ENCODE measurements around the gene KCNQ2.

Gene KCNQ2

DNA sequence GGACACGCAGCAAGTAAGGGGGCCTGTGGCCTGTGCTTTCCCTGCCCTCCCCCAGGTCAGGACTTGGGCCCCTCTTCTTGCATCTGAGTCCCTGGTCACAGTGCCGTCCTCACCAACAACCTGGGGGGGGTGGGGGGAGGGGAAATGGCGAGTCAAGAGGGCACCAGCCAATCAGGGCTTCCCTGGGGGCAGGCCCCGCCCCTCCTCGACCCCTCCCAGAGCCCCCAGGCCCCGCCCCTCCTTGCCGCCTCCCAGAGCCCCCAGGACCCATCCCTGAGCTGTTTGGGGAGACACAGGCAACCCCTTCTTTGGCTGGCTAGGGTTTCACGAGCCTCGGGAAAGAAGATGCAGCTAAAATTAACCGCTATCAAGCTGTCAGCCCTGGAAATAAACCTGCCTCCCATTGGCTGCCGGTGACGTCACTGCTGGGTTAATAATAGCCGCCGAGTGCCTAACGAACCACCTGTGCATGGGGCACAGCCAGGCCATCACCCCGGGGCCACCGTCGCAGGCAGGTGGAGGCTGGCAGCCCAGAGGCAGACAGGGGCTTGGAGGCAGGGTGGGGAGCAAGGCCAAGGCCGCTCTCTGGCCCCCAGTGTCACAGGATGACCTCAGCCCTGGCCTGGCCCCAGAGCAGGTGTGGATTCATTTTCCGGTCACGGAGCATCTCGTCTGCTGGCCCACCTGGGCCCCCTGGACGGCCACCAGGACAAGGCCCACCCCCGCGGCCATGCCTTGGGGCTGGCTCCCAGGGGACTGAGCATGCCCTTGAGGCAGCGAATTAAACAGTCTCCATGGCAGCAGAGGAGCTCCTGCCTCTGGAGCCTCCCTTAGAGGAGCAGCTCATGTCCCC lies 29.6 kb upstream of the KCNQ2 start:
- peak in 36 of 56 donors; percentile 5 to 81 (median 52) for DNase-seq

DNA sequence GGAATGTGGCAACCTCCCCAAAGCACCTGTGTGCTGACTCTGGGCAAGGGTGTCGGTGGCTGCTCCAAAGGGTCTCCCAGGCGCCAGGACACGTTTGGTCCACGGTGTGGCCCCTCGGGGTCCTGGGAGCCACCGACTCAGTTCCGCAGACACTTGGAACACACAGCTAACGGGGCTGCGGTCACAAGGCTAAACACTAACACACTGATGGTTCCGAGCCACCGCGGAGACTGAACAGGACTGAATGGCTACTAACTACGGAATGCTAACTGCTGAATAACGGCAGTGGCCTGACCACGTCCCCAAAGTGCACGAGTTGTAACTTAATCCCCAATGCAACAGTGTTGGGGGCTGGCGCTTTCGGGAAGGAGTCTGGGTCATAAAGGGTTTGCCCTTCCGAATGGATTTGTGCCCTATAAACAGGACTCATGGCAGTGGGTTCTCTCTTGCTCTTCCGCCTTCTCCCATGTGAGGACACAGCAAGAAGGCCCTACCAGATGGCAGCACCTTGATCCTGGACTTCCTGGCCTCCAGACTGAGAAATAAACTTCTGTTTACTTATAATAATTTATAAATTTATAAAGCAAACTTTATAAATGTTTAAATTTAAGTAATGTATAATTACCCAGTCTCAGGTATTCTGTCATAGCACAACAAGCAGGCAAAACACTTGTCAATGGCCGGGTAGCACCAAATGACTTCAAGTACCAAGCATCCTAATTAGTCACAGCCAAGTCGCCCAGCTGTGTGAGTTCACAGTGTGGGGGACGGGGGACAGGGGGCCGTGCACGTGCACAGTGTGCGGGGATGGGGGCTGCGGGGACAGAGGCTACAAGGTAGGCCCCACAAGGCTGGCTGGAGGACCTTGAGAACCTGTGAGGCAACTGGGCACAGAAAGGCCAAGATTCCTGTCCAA lies 28.7 kb upstream of the KCNQ2 start:
- DNase-seq: no peak

DNA sequence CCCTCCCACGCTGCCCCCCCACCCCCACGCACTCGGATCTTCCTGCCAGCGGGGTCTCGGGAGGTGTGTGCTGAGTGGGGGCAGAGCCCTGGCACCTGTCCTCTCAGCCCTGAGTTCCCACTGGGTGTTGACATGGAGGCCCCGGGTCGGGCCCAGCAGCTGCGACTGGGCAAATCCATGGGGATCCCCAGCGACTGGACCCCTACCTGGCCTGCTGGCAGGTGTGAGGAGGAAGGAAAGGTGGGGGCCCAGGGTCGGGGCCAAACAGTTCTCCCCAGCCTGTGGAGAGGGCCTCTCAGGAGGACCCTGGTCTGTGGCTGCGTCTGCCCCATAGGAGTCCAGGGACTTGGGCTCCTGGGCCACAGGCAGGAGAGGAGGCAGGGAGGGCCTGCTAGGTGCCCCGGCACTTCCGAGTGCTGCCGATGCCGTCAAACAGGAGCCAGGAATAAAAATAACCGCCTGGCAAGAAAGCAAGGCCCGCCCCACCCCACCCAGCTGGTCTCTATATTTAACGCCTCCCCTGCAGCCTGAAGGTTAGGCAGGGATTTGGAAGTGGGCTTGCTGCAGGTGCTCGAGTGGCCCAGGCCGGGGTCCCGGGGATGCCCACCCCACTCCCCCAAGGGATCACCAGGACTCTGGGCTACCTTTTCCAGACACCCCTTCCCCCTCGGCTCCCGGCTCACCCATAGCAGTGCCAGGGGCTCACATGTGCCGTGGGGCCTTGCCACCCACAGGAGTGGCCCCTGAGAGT lies 27.9 kb upstream of the KCNQ2 start:
- no peak for DNase-seq

DNA sequence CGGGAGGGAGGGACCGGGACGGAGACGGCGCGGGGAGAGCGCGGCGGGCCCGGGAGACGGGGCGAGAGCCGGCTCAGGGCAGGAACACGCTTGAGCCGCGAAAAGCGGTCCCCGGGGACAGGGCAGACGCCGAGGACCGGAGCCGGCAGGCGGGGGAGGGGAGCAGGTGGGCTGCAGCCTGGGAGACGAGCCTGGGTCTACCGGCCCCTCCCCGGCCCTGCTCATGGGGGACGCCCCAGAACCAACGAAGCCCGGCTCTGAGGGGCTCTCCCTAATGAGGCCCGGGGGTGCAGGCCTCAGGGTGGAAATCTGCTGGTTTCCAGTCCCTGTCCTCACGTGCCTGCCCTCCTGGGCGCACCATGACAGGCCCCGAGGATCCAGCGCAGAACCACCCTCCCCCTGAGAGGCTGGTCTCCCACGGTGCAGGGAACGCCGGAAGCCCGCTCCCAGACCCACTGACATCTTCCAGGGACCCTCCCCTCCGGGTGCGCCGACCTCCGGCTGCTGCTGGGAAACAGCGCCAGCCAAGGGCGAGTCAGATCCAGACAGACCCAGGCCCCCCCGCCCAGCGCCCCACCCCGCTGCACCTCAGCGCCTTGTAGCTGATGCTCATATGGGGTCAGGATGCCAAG lies 27.0 kb upstream of the KCNQ2 start:
- DNase-seq: no peak

DNA sequence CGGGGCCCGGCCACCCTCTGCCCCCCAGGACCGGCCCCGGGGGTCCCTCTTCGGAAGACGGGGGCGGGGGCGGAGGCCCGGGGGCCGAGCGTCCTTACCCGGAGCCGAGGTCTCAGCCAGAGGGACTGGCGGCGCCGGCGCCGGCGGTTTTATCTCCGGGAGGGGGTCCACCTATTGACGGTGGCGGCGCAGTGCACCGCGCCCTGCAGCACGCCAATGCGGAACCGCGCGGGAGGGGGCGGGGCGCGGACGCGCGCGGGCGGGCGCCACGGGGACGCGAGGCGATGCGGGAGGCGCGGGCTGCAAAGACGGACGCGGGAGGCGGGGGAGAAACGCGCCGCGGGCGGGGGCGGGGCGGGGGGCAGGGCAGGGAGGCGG lies 26.5 kb upstream of the KCNQ2 start, which contains the start of gene EEF1A2:
TSS of gene EEF1A2 (minus strand) at position 124 of the 378 bp plus-strand sequence. CDS start 1,320 bp downstream, outside the sequence.
- peak in 27 of 56 donors; percentile 10 to 67 (median 43) for DNase-seq

DNA sequence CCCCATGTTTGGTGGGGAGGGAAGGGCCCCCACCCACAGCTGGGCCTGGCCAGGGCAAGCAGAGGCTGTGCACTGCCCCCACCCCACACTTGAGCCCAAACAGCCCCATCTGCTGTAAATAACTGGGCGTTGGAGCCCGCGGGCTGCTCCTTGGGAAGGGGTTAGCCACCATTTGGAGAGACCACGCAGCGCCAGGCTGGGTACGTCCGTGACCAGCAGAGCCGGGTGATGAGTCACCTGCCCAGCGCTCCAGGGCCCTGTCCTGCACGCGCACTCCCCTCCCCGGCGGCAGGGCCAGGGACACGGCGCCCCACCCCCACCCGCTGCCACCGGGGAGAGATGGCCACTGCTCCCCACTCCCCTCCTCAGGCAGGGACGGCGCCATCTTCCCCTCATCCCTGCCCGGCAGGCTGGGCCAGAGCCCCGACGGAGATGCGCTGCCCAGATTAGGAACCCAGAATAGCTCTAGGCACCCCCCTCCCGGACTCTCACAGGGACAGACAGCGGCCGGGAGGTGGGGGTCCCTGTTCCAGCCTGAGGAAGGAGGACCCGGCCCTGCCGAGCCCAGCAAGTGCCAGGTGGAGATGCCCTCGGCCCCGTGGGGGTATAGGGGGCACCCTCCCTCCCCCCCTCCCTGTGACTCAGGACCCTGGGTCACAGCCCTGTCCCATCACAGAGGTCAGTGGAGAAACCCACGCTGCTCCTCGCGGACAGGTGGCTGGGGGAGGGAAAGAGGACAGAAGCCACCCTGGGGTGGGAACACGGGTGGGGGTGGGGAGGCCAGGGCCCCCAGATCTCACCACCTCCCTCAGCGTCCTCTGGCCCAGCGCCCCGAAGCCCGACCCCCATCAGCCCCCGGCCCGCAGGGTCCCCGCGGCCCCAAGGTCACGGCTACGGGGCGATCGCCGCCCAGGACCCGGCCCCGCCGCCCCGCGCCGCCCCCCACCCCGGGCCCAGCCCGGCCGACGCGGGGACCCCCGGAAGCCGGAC lies 25.8 kb upstream of the KCNQ2 start:
- DNase-seq: peak in 2 of 56 donors; percentile 17 to 47

DNA sequence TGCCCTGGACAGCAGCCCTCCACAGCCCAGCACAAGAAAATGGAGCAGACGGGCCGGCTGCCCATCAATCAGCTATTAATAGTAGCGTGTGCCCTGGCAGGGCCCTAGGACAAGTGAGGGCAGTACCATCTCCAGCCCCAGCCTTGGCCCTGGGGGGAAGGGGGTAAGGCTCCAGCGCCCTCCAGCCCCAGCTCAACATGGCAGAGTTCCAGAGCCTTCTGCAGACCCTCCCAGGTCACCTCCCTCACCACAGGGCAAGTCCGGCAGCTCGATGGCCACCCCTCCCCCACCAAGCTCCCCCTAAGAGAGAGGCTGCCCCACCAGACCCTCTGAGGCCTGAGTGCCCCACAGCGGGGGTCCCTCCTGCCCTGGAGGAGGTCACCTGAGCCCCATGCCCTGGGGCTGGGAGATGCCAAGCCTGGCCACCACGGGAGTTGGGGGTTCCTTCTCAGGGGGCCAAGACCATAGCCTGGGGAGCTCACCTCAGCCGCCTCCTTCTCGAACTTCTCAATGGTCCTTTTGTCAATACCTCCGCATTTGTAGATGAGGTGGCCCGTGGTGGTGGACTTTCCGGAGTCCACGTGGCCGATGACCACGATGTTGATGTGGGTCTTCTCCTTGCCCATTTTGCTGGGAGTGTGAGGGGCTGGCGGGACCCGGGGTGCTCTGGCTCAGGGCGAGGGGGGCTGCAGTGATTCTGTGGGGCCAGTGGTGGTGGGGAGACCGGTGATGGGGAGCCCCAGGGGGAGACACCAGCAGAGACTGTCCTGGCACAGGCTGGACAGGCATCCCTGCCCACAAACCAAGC lies 24.9 kb upstream of the KCNQ2 start:
- no peak for DNase-seq

DNA sequence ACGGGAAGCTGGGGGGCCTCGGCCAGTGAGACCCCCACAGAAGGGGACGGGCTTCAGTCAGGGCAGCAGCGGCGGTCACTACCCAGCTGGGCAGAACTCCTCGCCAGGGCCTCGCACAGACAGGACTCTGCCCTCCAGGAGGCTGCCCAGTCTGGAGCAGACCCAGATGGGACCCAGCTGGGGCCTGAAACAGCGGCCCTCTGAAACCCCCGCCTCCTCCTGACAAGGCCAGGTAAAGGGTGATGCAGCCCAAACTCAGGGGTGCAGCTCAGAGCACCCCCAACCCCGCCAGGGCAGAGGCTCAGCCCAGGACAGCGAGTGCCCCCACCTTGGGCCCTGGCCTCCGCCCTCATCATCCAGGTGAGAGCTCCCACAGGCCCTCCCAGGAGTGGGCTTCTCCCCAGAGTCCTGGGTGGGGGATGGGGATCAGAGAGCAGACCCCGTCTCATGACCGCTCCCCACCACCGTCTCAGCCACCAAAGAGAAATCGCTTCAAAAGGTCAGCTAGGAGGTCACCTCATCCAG lies 24.2 kb upstream of the KCNQ2 start:
- no peak for DNase-seq

DNA sequence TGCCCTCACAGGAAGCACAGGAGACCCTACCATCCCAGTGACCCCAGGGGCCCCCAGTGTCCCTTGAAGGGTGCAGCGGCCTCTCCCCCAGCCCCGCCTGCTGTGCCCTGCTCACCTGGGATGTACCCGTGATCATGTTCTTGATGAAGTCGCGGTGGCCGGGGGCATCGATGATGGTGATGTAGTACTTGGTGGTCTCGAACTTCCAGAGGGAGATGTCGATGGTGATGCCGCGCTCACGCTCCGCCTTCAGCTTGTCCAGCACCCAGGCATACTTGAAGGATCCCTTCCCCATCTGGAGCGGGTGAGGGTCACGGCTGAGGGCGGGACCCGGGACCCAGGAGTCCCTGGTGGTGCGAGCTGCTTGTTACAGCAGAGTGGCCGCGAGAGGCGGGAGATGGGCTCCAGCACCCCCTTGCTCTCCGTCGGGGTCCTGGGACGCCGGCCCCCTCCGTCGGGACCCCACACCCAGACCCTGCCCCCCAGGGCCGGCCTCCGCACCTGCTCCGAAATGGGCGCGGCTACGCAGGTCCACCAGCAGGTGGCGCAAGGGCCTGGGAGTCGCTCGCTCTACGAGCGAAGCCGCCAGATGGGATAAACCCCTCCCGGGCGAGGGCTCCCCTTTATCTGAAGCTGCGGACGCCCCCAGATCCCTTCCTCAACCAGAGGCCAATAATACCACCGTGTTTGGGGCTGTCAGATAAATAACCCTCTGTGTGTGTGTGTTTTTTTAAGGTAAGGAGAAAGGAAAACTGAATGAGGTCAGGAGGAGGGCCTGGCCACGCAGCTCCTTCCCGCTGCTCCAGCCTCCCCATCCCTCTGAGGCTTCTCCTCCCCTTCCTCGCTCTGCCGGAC lies 23.5 kb upstream of the KCNQ2 start:
- DNase-seq: peak in 31 of 56 donors; percentile 15 to 74 (median 42)

DNA sequence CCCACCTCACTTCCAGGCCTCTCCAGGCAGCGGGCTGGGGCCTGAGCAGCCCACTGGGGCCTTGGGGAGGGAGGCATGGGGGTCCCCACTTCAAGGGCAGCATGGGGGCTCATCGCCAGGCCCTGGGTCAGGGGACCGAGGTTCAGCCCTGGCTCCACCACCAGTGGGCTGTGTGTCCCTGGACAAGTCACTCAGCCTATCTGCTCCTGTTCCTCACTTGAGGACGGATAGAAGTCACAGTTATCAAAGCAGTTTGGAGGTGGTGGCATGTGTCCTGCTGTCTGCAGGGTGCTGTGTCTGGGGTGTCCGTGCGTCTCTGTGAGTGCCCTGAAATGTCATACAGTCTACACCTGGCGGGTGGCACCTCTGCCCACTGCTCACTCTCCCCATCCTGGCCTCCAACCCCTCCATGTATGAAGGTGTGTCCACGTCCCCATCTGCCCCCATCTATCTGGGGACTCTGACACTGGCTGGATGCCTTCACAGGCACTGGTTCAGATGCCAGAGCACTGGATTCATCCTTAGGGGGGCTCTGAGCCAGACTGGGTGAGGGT lies 22.8 kb upstream of the KCNQ2 start:
- no peak for DNase-seq

DNA sequence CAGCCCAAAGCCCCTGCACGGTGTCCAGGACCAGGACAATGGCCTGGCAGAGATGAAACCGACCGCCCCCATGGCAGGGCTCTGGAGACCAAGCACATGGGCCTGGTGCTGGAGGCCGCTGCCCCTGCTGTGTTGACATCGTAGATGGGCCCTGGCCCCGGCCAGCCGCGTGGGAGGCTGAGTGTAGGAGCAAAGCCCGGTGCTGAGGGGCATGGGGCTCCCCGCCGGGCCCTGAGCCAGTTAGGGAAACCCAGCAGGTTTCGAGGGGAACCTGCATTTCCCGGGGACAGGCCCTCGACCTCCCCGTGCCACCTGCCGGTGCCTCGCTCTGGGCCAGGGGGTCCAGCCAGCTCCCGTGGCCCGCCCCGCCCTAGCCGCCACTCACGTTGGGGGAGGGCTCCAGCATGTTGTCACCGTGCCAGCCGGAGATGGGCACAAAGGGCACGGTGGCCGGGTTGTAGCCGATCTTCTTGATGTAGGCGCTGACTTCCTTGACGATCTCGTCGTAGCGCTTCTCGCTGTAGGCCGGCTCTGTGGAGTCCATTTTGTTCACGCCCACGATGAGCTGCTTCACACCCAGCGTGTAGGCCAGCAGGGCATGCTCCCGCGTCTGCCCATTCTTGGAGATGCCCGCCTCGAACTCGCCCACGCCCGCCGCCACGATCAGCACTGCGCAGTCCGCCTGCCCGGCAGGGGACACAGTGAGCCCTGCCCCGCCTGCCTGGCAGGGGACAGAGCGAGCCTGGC lies 22.1 kb upstream of the KCNQ2 start:
- DNase-seq: no peak

DNA sequence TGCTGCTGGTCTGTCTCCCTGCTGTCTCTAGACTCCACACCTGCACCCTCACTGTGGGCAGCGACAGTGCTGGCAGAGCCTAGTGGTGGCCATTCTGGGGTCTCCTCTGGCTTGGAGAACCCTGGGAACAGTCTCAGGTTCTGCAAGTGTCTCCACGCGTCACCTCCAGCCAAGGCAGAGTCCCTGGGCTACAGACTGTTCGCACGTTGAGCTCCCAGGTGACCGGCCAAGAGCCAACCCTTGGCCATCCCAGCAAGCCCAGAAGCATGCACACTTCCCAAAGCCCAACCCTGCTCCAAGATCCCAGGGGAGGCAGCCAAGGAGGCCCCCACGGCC lies 21.6 kb upstream of the KCNQ2 start:
- DNase-seq: no peak

DNA sequence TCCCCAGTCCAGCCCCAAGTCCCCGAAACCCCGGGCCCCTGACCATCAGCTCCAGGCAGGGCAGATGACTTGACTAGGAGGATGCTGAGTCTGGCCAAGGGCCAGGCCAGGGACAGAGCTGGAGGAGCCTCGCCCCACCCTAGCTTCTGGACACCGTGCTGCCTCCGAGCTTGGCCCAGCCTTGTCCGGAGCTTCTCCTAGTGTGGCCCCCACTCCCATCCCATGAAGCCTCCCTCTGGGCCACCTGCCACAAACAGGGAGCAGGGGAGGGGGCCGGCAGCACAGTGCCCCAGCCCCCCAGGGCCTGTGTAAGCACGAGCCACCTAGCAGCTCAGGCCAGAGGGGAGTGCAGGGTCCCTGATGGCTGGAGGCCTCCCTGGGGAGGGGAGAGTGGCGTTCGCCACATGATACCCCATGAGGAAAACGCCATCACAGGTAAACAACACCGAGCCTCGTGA lies 21.1 kb upstream of the KCNQ2 start:
- no peak for DNase-seq

DNA sequence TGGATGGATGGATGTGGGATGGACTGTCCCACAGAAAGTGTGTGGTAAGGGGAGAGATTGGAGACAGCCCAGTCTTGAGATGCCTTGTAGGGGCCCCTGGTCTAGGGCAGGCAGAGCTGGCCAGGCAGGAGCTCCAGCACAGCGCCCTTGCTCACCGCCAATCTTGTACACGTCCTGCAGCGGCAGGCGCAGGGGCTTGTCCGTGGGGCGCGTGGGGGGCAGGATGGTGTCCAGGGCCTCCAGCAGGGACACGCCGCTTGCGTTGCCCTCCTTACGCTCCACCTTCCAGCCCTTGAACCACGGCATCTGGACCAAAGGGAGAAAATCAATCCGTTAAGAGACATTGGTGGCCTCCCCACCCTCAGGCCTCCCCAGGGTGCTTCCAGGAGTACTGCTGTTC lies 20.5 kb upstream of the KCNQ2 start:
- DNase-seq: no peak

DNA sequence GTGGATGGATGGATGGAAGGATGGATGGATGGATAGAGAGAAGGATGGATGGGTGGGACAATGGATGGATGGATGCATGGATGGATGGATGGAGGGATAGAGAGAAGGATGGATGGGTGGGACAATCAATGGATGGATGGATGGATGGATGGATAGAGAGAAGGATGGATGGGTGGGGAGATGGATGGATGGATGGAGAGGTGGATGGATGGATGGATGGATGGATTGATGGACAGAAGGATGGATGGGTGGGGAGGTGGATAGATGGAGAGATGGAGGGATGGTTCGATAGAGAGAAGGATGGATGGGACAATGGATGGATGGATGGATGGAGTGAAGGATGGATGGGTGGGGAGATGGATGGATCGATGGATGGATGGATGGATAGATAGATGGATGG lies 20.1 kb upstream of the KCNQ2 start:
- no peak for DNase-seq

DNA sequence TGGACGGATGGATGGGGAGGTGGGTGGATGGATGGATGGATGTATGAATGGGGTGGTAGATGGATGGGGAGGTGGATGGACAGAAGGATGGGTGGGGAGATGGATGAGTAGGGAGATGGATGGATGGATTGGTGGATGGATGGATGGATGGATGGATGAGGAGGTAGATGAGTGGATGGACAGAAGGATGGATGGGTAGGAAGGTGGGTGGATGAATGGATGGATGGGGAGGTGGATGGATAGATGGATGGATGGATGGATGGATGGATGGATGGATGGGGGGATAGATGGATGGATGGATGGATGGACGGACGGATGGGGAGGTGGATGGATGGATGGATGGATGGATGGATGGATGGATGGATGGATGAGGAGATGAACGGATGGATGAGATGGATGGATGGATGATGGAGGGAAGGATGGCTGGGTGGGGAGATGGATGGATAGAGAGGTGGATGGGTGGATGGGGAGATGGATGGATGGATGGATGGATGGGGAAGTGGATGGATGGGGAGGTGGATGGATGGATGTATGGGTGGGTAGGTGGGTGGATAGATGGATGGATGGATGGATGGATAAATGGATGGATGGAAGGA lies 19.3 kb upstream of the KCNQ2 start:
- DNase-seq: no peak

Measured in amygdala (tissue), 56 donors.